Neural progenitor cell (in vitro differentiated cells): ENCODE data around the gene GRM8.
"Not testable (repeated sequence)": the region's sequence is repeated elsewhere in the genome, so short reads cannot be mapped to it uniquely, and the experiment has no call there.

Experiments used
- EZH2 ChIP-seq: fragments of 200-600 bp; sonication (generic); IDR thresholded peaks from 2 replicates; pipeline ENCODE4 v1.6.1; 2017; ENCODE audit warnings: antibody characterized with exemption, mild to moderate bottlenecking, moderate library complexity
- TF ChIP-seq, protein P1 (sequence below): fragments of 200-600 bp; sonication (generic); IDR thresholded peaks from 2 replicates; pipeline ENCODE4 v1.5.1; 2017; ENCODE audit warnings: antibody characterized with exemption, mild to moderate bottlenecking

- TF ChIP-seq, protein P1, sequence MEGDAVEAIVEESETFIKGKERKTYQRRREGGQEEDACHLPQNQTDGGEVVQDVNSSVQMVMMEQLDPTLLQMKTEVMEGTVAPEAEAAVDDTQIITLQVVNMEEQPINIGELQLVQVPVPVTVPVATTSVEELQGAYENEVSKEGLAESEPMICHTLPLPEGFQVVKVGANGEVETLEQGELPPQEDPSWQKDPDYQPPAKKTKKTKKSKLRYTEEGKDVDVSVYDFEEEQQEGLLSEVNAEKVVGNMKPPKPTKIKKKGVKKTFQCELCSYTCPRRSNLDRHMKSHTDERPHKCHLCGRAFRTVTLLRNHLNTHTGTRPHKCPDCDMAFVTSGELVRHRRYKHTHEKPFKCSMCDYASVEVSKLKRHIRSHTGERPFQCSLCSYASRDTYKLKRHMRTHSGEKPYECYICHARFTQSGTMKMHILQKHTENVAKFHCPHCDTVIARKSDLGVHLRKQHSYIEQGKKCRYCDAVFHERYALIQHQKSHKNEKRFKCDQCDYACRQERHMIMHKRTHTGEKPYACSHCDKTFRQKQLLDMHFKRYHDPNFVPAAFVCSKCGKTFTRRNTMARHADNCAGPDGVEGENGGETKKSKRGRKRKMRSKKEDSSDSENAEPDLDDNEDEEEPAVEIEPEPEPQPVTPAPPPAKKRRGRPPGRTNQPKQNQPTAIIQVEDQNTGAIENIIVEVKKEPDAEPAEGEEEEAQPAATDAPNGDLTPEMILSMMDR, result not testable (repeated sequence)
- not testable (repeated sequence) for TF ChIP-seq EZH2
Measured at GRCh38 chr7:126882730-126883129, 370.0 kb downstream of the GRM8 start.
